Activated CD4-positive, alpha-beta T cell treated with anti-CD3 and anti-CD28 coated beads for 4 hours (primary cell): Measurements from ENCODE around the gene NFATC4.
"Not testable (repeated sequence)": the region's sequence is repeated elsewhere in the genome, so short reads cannot be mapped to it uniquely, and the experiment has no call there.

Experiments used
- DNase-seq, 2 donors: peaks; one replicate each; pipeline ENCODE4 v3.0.0-alpha.2; 2020

The NFATC4 gene

GRCh38 chr14:24339284-24340151, 28.5 kb upstream of the NFATC4 start, which contains the start of gene RIPK3:
Gene RIPK3, minus strand, starts transcription at chr14:24339991. Its CDS starts 165 bp downstream, at chr14:24339826.
- DNase-seq: peak; percentile 59 to 70

GRCh38 chr14:24340606-24341005, 27.4 kb upstream of the NFATC4 start:
- no peak for DNase-seq

GRCh38 chr14:24342889-24343288, 25.1 kb upstream of the NFATC4 start:
- no peak for DNase-seq

DNA sequence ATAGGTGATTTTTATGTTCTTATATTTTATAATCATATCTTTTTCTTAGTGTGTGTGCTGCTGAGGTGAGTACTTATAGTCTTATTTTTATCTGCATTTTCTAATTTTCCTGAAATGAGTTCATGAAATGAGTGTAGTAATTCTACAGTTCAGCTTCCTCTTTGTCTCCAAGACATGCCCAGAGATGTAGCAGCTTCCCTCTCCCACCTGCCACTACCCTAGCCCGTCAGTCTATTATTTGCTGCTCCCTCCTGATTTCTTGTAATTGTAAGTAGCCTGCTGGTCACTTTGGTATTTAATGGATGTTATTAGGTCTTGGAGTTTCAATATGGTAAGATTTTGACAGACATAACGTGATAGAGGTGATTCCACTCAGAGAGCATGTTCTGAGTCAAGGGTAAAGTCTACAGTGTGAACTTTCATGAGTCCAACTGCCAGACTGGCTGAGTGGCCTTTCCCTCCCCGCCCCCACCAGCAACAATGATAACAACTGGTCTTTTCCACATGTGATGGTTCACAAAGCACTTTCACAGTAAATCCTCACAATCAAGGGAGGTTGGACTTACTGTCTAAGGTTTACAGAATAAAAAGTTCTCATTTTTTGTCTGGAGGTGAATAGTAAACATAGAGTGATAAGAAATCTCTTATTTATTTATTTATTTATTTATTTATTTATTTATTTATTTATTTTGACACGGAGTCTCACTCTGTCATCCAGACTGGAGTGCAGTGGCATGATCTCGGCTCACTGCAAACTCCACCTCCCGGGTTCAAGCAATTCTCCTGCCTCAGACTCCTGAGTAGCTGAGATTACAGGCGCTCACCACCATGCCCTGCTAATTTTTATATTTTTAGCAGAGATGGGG, 24.0 kb upstream of the NFATC4 start:
- no peak for DNase-seq

DNA sequence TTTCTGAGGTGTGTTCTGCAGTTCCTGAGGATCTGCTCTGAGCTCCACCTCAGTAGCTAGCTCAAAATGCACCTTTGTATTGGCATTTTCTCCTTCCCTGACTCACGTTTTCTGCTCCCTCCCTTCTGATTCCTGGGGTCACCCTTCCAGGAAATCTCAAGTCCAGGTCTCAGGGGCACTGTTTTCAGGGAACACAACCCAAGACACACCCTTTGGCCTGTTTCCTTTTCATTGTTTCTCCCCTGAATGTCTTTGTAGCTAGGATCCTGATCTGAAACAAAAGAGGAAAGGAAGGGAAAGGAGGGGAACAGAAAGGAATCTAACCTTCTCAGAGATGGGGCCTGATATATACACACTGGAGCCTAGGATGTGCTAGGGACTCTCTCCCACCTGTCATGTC, 20.9 kb upstream of the NFATC4 start:
- DNase-seq: no peak

- no peak for DNase-seq
Observed at GRCh38 chr14:24348186-24348585, 19.8 kb upstream of the NFATC4 start.

DNA sequence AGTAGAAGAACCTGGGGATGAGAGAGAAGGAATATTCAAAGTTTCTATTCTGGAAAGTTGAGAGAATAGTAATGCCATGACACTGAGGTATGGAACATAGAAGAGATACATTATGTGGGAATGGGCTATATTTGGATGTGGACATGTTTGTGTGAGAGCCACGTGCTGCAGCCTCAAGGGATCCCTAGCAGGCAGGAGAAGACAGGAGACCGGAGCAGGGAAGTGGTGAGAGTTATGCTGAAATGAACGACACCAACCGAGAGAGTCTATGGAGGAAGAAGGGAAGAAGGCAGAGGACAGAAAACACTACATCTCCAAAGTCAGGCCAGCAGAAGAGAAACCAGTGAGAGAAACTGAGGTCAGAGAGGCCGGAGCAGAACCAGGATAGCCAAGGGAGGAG, 18.2 kb upstream of the NFATC4 start:
- DNase-seq: no peak

- no peak for DNase-seq
Observed at GRCh38 chr14:24351517-24351916, 16.5 kb upstream of the NFATC4 start.

DNA sequence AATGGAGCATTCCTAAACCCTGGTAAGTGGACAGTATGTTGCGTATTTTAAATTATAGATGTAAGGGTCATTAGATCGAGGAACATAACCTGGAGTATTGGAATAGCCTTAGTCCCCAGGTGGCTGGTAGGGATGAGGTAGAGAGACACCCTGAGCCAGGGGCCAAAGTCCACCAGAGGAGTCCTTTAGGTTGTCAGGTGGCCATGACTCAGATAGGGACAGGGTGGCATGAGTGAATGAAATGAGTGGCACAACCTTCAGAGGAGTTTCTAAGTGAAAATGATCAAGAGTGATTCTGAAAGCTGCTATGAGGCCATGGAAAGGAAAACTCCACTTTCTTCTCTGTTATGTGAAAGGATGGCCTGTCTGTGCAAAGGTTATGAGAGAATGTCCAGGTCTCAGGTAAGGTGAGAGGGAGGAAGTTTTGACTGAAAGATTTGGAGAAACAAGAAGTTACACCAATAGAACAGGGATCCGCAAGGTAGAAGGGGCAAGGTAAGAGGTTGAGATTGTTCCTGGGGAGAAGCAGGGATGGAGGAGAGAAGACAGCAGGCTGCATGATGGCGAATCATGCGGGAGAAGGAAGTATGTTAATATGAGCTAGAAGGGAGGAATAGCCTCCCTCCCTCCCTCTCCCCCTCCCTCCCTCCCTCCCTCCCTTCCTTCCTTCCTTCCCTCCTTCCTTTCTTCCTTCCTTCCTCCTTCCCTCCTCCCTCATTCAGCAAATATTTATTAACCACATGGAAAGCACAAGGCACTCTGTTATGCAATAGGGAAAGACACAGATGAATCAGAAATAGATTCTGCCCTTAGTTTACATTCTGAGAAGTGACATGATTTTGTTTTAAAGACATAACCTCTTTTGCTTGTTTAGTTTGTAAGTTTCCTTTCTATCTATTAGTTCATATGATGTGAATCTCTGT, 14.2 kb upstream of the NFATC4 start:
- DNase-seq: no peak

GRCh38 chr14:24354482-24354825, 13.5 kb upstream of the NFATC4 start:
- DNase-seq: not testable (repeated sequence)

- no peak for DNase-seq
Observed at GRCh38 chr14:24355009-24355408, 13.0 kb upstream of the NFATC4 start.

DNA sequence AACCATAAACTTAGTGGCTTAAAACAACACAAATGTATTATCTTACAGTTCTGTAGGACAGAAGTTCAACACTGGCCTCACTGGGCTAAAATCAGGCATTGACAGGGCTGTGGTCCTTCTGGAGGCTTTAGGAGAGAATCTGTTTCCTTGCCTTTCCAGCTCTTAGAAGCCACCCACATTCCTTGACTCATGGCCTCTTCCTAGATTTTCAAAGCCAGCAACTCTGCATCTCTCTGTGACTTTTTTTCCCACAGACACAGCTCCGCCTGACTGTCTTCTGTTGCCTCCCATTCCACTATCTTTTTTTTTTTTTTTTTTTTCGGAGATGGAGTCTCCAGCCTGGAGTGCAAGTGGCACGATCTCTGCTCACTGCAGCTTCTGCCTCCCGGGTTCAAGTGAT, 11.8 kb upstream of the NFATC4 start:
- no peak for DNase-seq

GRCh38 chr14:24360281-24360680, 7.7 kb upstream of the NFATC4 start:
- DNase-seq: no peak

- no peak for DNase-seq
Observed at GRCh38 chr14:24361326-24361725, 6.7 kb upstream of the NFATC4 start.

DNA sequence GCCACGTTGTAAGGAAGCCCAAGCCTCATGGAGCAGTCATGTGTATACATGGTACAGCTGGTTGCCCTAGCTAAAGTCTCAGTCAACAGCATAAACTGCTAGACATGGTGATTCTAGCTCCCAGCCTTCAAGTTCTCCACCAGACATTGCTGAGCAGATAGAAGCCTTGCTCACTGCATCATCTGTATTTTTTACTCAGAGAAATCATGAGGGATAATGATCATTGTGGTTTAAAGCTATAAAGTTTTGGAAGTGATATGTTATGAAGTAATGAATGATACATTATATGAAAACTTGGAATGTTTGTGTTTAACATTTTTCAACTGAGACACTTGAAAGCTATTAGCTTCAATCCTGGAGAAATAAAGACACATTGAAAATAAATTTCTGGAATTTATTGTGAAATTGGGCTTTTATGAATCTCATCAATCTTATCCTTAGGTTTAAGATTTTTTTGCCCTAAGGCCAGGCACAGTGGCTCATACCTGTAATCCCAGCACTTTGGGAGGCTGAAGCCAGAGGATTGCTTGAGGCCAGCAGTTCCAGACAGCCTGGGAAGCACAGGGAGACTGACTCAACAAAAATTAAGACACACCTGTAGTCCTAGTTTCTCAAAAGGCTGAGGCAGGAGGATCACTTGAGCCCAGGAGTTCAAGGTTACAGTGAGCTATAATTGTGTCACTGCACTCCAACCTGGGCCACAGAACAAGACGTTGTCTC, 5.6 kb upstream of the NFATC4 start:
- no peak for DNase-seq

DNA sequence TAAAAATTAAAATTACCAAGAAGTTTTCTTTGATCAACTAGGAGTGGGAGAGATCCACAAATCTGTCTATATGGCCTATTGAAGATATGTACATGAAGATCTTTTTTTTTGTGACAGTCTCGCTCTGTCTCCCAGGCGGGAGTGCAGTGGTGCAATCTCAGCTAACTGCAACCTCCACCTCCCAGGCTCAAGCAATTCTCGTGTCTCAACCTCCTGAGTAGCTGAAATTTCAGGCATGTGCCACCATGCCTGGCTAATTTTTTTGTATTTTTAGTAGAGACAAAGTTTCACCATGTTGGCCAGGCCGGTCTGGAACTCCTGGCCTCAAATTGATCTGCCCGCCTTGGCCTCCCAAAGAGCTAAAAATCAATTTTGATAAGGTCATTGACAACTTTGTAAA, 4.6 kb upstream of the NFATC4 start:
- DNase-seq: no peak

DNA sequence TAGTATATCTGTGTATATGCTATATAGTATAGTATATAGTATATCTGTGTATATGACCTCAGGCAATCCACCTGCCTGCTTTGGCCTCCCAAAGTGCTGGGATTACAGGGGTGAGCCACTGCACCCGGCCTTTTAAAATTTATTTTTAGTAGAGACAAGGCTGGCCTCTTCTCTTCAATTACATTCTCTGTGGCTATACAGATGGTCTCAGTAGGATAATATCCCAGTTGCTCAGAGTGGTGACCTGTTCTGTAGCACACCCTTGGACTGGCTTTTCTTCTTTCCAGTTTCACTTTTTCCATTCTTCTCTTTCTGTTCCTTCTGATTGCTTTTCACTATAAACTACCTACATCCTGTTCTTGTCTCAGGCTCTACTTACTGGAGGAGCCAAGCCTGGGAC, 3.1 kb upstream of the NFATC4 start:
- no peak for DNase-seq

DNA sequence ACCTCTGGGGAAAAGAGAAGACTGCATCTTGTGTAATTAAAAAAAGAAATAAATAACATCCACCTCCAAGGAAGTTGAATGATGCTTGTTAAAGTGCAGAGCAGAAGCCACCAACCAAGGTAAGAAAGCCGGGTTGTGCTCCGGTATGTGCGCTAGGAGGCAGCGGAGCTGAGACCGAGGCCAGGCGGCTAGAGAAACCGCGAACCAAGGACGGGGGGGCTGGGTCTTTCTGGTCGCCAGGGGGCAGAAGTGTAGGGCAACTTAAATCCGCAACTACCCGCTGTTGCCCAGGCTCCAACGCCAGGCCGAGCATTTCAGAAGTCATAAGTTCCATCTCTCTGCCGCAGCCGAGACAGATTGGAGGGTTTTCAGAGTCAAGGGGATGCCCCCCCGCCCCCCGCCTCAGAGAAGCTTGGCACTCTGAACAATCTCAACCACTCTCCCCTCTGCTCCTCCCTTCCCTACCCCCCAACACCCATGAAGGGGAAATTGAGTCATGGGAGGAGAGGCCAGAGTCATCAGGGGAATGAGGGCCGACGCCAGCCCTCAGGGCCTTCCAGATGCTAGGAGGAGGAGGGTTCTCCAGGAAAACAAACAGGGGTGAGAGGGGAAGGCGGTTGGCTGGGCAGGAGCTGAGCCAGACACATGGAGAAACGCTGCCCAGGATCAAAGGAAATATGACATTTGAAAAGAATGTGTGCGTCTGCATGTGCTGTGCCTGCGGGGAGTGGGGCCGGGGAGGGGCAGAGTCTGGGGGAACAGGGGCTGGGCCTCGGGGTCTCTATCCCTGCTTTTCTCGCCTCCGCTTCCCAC, 2.2 kb upstream of the NFATC4 start:
- DNase-seq: peak; percentile 55 to 57

DNA sequence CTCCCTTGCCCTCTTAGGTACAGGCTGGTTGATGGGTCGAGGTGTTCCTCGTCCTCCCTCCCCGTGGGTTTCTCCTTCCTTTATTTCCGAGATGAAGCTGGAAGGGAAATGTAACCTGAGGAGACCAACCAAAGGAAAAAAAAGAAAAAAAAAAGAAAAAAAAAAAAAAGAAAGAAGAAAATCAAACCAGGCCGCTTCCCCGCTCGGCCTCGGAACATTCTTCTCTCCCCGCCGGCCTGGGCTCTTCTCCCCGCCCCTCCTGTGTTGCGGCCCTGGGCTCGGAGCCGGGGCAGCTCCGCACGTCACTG, 1.6 kb upstream of the NFATC4 start:
- DNase-seq: no peak

GRCh38 chr14:24366721-24367513, 1.1 kb upstream of the NFATC4 start:
- peak in 1 of 2 donors; percentile 4 for DNase-seq

DNA sequence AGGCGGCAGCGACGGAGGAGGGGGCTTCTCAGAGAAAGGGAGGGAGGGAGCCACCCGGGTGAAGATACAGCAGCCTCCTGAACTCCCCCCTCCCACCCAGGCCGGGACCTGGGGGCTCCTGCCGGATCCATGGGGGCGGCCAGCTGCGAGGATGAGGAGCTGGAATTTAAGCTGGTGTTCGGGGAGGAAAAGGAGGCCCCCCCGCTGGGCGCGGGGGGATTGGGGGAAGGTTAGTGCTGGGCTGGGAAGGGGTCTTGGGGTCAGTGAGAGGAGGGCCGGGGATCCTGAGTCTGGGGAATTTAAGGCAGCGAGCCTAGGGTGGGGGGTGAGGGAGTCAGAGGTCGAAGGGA, 203 bp downstream of the NFATC4 start:
- no peak for DNase-seq
